Measurements from ENCODE around the gene CAMK4.
"Not testable (repeated sequence)": the region's sequence is repeated elsewhere in the genome, so short reads cannot be mapped to it uniquely, and the experiment has no call there.

The CAMK4 gene

DNA sequence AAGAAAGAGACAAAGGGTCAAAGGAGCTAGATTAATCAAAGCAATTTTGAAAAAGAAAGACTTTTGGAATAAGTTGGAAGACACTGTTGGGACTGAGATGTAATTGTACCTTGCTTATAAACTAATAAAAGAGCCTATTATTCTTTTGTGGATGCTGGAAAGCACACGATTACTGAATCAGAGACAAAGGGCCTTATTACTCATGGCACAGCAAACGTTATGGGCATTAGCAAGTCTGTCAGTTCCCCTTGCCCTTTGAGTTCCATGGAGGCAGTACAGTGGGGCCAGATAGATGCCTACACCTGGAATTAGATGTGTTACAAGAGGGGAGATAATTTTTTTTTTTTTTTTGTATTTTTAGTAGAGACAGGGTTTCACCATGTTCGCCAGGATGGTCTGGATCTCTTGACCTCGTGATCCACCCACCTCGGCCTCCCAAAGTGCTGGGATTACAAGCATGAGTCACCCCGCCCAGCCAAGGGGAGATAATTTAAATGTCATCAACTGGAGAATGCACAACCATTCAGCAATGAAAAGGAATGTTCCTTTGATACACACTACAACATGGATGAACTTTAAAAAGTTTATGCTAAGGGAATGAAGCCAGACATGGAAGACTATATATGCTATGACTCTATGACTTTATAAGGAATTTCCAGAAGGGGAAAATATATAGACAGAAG, 159.2 kb downstream of the CAMK4 start:
- DNase-seq (ENCODE audit: low read depth): peak; percentile 42

DNA sequence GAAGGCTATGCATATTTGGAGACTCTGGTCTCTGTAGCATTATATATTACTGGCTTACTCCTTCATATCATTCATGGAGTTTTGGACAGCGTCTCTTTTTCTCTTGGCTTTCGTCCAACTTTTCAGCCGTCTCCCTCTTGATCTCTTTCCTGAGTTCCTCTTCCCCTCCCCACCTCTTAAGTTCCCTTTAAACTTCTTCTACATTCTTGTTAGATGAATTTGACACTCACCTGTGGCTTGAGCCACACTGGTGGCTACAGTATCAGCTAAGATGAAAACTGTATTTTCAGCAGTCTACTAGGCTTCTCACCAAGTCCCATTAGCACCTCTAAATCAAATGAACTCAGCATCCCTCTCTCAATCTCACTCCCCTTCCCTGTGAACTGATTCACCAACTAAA, 160.0 kb downstream of the CAMK4 start:
- DNase-seq (ENCODE audit: low read depth): peak; percentile 13

DNA sequence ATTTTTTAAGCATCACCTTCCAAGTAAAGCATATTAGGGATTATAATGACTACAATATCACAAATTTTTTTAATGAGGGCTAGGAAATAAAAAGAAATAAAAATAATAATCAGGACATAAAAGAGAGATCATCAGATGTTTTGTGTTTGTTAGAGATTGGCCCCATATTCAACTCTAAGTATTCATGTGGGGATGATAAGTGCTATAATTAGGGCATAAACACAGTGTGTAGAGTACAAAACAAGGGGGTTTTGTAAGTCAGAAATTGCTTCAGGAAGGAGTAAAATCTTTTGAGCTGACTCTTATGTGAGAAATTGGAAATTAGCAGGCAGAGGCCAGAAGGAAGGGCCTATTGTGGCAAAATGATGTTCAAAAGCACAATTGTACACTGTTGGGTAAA, 160.9 kb downstream of the CAMK4 start:
- no peak for DNase-seq (ENCODE audit: low read depth)

DNA sequence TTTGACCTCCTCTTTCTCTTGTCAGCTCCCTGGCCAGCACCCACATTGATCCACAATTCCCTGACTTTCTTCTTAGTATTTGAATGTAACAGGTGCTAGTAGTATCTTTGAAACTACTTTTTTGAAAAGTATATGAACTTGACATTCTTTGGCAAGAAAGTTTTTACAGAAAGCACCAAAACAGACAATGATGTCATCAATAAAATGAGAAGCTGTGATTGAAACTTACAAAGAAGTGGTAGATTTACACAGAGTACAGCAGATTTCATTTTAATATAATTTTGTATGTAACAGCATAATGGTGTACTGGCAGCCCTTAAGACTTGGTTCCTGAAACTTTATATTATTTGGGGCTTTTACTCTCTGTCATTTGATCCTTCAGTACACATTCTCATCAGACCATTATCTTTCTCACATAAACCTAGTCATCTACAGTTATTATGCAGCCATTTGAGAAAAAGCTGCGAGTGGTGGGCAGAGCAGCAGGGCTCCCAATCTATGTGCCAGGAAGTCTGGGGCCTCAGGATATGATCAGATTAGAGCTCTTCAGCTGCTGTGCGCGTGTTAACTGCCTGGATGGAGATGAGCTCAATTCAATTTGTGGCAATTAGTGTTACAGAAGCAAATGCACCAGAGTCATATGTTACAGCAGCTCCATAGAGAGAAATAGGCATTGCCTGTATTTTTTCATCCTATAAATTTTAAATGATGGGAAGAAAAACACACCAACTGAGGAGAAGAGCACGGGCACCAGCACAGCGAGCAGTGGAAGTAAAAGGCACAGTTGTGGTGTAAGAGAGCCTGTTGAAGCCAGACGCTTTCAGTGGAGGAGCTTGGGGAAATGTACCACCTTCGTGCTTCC, 162.0 kb downstream of the CAMK4 start:
- DNase-seq (ENCODE audit: low read depth): peak; percentile 11

DNA sequence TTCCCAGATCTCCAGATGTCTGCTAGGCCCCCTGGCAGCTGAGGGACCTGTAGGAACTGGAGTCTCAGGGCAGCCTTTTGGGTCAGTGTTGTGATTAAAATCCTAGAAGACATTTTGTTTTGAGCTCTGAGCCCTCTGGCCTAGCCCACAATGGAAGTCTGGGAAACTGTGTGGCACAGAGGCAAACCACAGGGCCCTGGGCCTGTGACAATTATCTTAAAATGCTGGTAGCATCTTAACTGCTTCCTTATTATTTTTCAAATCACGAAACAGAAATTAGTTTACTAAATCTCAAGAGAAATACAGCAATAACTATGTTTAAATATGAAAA, 162.6 kb downstream of the CAMK4 start:
- no peak for DNase-seq (ENCODE audit: low read depth)

DNA sequence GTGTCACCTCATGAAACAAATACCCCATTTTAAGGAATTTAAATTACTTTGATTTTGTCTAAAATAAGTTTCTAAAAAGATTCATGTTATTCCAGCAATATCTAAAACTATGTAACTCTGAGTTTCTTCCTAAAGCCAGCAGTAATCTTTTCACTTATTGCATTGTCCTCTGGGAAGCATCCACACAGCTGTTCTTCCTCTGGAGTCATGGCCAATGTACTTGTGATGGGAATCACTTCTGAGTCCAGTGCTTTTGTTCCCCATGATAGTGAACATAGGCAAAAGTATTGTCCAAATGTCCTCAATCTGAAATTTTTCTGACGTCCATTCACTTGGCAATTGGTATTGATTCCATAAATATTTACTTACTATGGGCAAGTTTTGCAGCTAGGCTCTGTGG, 163.2 kb downstream of the CAMK4 start:
- no peak for DNase-seq (ENCODE audit: low read depth)

DNA sequence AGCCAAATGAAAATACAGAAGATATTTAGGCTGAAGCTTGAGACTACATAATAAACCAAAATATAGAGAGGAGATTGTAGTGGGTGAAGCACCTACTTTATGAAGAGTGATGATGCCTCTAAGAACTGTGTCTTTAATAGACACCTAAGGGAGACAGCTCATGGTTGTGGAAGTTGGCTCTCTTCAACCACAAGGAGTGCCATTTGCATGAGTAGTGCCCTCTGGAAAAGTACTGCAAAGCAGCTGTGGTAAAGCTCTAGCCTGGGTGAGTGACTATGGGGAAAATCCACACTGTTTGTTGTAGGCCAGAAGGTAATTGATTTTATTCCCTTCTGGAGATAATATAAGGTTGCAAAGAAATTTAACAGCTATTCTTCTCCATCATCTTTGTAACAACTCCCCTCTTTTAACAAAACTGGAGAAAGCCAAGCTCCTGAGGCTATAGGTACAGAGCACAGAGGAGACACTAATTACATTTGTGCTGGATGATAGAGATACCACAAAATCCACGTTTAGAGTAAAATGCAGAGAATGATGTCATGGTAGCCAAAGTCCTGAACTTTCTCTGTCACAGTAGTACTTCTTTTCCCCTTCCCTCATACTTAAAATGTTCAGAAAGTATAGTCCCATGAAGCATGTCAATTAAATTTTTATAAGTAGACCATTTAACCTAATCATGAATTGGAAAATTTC, 165.4 kb downstream of the CAMK4 start:
- peak; percentile 72 for DNase-seq (ENCODE audit: low read depth)

DNA sequence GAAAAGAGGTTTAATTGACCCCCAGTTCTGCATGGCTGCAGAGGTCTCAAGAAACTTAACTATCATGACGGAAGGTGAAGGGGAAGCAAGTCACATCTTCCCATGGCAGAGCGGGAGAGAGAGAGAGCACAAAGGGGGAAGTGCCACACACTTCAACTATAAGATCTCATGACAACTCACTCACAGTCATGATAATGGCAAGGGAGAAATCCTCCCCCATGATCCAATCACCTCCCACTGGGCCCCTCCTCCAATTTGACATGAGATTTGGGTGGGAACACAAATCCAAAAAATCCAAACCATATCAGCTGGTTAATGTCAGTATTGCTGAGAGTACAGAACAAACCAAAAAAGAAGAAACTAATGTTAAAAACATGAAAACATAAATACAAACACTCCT, 168.0 kb downstream of the CAMK4 start:
- DNase-seq (ENCODE audit: low read depth): no peak

DNA sequence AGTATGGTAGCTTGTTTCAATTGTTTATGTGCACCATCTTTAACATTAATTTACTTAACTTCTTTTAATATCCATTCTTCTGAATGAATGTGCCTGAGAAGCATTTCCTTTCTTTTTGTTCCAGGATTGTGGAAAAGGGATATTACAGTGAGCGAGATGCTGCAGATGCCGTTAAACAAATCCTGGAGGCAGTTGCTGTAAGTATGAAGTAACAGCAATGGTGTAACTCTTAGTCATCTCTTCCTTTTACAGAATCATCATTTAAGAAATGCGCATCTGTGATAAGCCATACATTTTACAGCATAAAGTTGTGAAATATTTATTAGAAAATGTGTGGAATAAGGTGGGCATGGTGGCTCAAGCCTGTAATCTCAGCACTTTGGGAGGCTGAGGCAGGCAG, 170.4 kb downstream of the CAMK4 start:
- DNase-seq (ENCODE audit: low read depth): peak; percentile 77

DNA sequence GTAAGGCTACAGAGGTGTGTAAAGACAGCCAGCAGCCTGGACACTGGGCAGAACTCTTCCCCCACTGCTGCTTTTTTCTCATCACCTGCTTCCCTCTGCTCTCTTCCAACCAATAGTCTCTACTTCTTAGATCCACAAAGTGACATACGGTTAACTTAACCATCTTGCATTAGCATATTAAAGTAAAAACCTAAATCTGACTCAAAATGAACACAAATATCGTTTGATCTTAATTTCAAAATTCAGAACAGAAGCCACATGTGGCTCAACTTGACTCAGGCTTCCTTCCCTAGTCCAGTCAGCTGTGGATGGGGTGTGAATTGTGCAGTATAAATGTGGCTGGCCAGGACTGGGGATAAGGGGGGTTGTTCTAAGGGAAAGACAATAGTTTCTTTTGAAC, 173.8 kb downstream of the CAMK4 start:
- DNase-seq (ENCODE audit: low read depth): no peak

DNA sequence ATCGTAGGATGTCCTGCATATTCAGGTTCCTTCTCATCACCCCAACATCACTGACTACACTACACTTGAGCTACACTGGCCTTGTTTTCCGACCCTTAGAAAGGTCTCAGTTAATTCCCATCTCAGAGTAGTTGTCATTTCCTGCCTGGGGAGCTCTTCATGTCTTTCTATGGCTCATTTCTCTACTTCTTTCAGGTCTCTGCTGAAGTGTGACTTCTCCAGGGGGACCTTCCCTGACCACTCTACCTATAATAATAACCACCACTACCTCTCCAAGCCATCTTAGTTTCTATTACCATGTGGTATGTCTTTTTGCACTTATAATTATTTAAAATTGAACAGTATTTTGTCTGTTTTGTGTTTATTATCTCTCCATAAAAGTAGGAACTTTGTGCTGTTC, 174.9 kb downstream of the CAMK4 start:
- DNase-seq (ENCODE audit: low read depth): no peak

DNA sequence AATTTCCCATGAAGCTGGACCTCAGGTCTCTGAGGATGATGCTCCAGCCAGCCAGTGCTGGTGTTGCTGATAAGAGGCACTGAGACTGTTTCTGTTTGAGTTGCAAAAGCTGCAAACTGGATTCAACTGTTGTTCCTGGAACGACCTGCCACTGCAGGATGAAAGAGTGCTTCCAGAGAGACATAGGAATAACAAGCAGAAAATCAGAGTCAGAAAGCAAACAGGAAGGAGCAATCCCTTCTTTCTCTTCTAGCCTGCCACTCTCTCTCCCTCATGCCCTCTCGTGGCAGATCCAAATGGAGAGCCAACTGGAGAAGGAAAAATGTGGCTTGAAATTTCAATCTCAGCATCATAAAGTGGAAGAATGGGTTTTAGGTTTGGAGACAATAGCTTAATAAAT, 177.7 kb downstream of the CAMK4 start:
- no peak for DNase-seq (ENCODE audit: low read depth)

DNA sequence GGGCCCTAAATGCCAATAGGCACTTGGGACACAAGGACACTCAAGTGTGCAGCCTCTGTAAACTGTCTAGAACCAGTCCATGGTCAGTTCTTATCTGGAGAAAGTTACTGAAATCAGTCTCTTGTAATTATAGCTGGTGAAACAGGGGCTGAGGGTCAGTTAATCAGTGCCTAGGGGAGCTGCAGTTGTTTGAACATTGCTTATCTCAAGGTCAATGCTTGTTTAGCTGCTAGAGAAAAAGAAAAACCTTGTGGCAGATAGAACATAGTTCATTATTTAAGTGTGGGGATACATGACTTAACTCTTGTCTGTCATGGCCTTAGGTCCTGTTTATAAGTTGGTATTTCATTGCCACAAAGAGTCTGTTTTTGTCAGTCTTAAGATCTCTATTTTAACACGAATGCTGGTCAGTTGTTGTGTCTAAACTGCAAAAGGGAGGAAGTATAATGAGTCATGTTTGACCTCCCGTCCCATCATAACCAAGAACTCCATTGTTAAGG, 180.1 kb downstream of the CAMK4 start:
- DNase-seq (ENCODE audit: low read depth): peak; percentile 17

DNA sequence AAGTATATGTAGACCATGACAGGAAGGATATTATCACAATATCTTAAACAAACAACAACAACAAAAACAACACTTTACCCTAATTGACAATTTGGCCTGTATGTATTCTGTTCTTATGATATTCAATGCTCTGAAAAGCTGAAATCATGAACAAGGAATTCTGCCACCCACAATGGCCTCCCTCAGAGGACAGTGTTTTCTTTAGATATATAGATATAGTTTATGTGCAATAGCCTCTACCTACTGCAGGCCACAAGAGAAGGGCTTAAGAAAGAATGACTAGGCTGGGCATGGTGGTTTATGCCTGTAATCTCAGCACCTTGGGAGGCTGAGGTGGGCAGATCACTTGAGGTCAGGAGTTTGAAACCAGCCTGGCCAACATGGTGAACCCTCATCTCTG, 183.4 kb downstream of the CAMK4 start:
- no peak for DNase-seq (ENCODE audit: low read depth)

DNA sequence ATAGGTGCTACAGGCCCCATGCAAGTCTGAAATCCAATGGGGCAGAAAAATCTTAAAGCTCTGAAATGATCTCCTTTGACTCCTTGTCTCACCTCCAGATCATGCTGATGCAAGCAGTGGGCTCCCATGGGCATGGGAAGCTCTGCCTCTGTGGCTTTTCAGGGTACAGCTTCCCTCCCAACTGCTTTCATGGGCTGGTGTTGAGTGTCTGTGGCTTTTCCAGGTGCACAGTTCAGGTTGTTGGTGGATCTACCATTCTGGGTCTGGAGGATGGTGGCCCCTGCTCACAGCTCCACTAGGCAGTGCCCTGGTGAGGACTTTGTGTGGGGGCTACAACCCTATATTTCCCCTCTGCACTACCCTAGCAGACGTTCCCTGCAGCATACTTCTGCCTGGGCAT, 184.6 kb downstream of the CAMK4 start:
- no peak for DNase-seq (ENCODE audit: low read depth)

DNA sequence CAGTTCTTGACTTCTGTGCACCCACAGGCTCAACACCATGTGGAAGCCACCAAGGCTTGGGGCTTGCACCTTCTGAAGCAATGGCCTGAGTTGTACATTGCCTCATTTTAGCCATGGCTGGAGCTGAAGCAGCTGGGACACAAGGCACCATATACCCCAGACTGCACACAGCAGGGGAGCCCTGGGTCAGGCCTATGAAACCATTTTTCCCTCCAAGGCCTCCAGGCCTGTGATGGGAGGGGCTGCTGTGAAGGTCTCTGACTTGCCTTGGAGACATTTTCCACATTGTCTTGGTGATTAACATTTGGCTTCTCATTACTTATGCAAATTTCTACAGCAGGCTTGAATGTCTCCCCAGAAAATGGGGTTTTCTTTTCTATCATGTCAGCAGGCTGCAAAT, 185.1 kb downstream of the CAMK4 start:
- DNase-seq (ENCODE audit: low read depth): not testable (repeated sequence)

DNA sequence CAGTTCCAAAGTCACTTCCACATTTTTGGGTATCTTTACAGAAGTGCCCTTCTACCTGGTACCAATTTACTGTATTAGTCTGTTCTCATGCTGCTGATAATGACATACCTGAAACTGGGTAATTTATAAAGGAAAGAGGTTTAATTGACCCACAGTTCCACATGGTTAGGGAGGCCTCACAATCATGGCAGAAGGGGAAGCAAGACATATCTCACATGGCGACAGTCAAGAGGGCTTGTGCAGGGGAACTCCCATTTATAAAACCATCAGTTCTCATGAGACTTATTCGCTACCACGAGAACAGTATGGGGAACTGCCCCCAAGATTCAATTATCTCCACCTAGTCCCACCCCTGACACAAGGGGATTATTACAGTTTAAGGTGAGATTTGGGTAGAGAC, 185.9 kb downstream of the CAMK4 start:
- DNase-seq (ENCODE audit: low read depth): not testable (repeated sequence)

DNA sequence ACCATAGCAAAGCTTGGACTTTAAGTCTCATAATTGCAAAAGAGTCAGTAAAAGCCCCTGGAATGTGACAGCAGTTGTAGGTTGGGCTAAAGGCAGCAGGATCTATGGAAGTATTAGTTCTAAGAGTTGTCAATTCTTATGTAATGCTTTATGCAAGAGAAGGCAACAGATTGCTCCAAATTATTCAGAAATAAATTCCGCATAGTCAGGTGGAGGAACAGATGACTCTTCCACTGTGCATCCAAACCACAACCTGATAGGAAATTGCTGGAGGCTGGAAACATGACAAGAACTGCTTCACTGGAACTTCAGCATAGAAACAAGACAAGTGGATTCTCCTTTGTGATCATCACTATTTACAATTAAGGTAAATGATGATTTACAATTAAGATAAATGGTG, 187.1 kb downstream of the CAMK4 start:
- peak; percentile 30 for DNase-seq (ENCODE audit: low read depth)

DNA sequence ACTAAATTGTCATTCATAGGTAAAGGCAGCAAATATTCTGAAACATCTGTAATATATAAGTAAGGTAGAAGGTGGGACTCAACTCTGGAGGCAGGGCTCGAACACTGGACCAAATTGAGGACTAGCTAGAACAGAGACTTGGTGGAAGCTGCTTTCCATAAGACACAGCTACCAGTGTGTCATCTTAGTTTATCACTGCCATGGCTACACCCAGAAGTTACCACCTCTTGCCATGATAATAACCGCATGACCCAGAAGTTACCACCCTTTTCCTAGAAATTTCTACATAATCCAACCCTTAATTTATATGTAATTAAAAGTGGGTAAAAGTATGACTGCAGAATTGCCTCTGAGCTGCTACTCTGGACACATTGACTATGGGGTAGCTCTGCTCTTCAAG, 188.4 kb downstream of the CAMK4 start:
- DNase-seq (ENCODE audit: low read depth): no peak

DNA sequence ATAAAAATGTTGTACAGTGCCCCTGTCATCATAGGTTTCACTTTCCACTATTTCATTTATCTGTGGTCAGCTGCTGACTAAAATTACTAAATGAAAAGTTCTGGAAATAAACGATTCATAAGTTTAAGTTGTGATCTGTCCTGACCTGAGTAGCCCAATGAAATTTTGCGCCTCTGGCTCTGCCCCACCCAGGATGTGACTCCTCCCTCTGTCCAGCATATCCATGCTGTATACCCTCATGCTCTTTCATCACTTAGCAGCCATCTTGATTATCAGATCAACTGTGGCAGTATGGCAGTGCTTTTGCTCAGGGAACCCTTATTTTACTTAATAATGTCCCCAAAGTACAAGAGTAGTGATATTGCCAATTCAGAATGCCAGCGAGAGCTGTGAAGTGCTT, 190.9 kb downstream of the CAMK4 start:
- DNase-seq (ENCODE audit: low read depth): no peak

DNA sequence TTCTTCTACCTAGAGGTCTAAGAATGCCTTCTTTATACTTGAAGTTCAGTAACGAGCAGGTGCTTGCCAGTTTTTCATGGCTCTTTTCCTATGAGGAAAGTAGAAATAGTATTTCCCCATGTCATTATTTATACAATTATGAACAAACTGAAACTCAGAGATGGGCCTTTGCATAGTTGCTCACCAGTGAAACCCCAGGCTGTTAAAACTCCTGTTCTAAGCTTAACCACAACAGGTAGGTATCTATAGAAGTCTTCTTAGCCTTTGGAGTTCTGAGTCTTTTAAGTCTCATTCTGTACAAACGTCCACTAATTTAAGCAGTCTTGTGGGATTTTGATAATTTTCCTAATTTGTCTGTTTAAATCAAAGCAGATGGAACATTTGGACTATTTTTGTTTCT, 198.1 kb downstream of the CAMK4 start:
- no peak for DNase-seq (ENCODE audit: low read depth)

DNA sequence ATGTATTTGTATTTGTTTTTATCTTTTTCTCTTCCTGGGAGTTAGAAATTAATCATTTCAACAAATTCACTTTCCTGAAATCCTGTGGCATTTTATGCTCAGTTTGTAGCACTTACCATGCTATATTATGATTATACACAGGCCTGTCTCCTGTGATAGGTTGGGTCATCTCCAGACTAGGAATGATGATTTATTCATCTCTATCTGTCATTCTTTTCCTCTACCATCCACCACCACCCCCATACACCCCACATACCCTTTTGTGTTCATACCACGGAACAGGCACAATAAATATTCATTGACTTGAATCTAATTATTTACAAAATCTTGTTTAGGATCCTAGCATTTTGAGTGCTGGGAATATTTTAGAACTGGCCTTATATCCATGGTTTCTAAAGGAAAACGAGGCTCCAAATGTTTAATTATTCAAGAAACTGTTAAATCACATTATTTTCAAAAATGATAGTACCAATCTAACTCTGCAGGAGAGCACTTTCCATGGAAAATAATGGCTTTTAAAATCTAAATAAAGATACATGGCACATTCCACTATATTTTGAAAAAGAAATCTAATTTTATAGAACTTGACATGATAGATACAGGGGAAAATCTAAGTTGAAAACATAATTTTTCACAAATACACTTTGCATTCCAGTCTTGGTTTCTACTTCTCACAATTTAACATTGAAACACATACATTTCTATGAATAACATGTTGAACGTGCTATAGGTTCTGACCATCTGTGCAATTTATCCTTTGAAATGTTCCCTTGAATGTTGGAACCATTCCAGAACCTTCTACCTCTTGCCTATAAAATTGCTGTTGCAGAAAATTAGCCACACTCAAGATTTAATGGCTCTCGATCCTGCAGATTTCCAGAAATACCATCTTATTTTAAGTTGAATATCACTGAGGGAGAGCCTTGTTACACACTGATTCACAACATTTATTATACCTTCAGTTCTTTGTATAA, 198.8 kb downstream of the CAMK4 start:
- DNase-seq (ENCODE audit: low read depth): no peak
